HG03060 (cell line): ENCODE results near the gene NTSR1.

ENCODE experiments used
- ATAC-seq: cut with Tn5 transposase; IDR thresholded peaks from one replicate; pipeline ENCODE4 v1.9.1; 2021; ENCODE audit warnings: low read depth, moderate number of reproducible peaks; ENCODE audit not compliant: unreplicated experiment

Gene NTSR1

DNA sequence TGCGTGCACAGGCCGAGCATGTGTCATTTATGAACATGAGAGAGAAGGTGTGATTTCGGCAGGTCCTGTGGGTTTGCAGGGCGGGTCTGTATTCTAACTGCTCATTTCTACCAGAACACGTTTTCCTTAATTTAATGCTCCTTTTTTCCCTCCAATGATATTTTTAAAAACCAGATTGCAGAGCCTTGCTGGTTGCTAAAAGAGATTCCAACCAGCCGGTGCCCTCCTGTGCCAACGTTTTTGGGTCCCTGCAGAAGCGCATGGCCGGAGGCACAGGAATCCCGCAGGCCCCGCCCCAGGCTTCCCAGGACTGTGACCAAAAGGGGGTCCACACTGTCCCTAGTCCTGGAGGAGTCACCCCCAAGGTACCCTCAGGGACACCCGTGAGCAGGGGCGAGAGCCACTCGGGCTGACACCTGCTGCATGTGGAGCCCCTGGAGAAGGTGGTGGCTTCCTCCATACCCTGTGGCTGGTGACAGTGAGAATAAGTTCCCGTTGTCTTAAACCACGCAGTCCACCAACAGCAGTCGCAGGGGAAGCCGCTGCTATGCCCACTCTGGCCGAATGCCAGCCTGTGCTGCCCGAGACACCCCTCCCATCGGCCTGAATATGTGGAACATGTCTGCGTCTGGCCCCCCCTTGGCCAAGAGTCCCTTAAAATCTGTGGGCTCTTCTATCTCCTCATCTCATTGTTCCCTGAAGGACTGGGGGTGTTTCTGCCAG lies 15.7 kb upstream of the NTSR1 start:
- no peak for ATAC-seq

- ATAC-seq = no peak
These were observed 15.1 kb upstream of the NTSR1 start for GRCh38 chr20:62693524-62693922.

GRCh38 chr20:62694106-62694505 lies 14.5 kb upstream of the NTSR1 start:
- ATAC-seq = no peak

DNA sequence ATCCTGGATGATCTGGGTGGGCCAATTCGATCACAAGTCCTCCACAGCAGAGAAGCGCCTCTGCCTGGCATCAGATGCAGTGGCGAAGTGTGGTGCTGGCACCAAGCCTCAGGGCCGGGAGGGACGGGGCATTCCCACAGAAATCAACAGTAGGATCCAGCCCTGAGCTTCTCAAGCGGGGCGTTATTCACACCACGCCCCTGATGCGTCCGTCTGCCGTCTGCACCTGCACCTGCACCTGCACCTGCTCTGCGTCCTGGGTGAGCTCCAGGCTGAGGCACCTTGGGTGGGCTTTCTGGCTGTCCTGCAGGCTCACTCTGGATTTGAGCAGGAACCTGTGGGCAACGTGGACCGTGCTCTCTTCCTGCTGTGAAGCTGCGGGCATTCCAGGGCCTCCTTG lies 13.8 kb upstream of the NTSR1 start:
- ATAC-seq = no peak

- ATAC-seq = no peak
These were observed 12.9 kb upstream of the NTSR1 start for GRCh38 chr20:62695448-62696414.

GRCh38 chr20:62696434-62696957 lies 12.1 kb upstream of the NTSR1 start:
- ATAC-seq = no peak

- no peak for ATAC-seq
These were observed 11.6 kb upstream of the NTSR1 start for GRCh38 chr20:62696989-62697388.

- no peak for ATAC-seq
These were observed 11.1 kb upstream of the NTSR1 start for GRCh38 chr20:62697468-62697912.

- ATAC-seq = no peak
These were observed 10.4 kb upstream of the NTSR1 start for GRCh38 chr20:62698231-62698630.

- ATAC-seq = no peak
These were observed 9.3 kb upstream of the NTSR1 start for GRCh38 chr20:62699296-62699695.

DNA sequence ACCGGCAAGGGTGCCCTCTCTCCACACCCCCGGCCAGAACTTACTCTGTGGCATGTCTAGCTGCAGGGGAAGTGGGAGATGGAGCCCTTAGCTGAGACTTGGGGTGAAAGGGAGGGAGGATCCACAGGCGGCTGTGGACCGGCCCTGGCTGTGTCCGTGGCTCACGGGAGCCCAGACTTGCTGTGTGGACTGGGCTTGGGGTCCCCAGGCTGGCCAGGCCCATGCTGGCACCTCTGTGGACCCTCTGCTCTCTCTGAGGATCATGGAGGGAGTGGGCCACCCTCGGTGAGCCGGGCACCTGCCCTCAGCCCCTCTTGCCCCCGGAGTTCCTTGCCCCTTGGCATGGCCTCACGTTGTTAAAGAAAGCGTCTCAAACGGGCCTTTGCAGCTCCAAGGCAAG lies 8.9 kb upstream of the NTSR1 start:
- ATAC-seq = no peak

DNA sequence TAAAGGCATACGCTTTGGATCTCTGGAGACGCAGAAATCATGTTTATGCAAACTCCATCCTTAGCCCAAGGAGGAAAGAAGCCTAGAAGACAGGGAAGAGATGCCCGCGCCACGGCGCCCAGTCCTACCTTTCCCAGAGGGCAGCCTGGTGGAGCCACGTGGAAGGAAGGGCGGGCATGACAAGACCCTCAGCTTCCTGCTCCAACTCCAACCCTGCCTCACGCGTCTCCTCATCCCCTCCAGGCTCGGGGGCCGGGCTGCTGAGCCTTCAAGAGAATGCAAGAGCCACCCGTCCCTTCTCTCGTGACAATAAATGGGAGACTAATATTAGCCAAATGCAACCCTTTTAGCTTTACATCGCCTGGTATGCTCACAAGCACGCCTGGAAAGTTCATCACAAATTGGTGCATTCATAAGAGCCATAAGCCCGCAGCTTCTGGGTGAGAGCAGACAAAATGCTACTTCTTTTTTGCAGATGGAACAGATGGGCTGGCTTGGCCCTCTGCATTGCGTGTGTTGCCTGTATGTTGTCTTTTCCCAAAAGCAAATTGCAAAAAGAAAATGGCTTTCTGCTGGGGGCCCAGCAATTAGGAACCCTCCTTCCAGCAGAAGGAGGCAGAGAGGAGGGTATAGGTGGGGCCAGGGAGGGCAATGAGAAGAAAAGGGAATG lies 8.2 kb upstream of the NTSR1 start:
- no peak for ATAC-seq

GRCh38 chr20:62701161-62702012 lies 7.2 kb upstream of the NTSR1 start:
- no peak for ATAC-seq

DNA sequence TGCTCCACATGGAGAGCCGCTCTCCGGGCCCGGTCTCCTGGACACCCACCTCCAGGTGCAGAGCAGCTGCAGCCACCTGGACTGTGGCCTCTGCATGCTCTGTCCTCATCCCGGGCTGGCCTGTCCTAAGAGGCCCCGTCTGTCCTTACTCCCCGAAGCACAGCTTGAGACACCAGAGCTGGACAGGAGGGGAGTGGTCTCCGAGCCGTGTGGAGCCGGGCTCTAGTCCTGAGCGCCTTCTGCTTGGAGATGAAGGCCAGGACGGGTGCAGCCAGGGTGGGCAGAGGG lies 6.7 kb upstream of the NTSR1 start:
- ATAC-seq = no peak

GRCh38 chr20:62702895-62703852 lies 5.5 kb upstream of the NTSR1 start:
- ATAC-seq = no peak

DNA sequence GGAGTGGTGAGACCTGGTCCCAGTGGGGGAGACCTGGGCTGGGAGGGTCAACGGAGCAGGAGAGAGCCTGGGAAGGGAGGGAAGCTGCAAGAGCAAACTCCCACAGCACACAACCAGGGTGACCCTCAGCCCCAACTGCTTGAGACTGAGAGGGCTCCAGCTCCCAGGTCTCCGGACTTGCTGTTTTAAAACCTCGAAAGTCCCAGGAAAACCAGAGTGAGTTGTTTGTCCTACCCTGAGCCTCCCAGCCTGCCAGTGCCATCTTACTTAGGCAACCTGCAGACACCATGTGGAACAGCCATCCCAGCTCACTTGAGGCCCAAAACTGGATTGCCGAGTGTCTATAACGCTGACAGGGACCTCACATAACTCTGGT lies 4.8 kb upstream of the NTSR1 start:
- no peak for ATAC-seq

DNA sequence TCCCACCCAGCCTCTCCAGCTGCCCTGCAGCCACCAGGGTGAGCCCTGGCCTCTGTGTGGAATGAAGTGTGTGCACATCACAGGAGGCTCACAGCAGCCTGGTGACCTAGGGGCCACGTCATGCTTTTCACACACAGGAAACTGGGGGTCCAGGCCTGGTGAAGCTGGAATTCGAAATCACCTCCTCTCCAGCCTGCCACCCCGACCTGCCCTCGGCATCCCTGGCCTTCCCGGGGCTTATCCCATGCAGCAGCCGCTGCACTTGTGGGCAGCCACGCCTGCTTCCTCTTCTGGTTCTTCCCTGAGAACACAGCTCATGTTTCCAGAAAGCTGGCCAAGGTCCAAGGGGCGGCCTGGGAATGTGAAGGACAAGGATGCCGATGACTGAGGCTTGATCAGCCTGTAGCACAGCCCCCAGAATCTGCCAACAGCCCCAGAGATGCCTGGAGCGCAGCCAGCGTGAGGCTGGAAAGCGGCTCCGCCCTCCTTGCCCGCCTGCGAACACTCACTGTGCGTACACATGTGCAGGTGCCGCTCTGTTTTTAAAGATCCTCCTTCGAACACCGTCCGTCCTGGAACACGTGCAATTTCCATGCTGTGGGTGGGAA lies 4.2 kb upstream of the NTSR1 start:
- ATAC-seq = no peak

- no peak for ATAC-seq
These were observed 3.0 kb upstream of the NTSR1 start for GRCh38 chr20:62705627-62706026.

DNA sequence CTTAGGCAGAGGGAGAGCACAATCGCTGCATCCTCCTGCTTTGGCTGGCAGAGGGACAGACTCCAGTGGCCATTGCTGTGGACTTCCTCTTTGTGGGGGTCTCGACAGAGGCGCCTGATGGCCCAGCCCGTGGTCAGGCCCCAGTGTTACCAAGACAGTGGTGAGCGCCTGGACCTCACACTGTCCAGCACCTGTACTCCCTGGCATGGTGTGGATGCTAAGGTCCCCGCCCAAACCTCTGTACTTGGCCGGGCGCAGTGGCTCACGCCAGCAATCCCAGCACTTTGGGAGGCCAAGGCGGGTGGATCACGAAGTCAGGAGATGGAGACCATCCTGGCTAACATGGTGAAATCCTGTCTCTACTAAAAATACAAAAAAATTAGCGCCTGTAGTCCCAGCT lies 2.3 kb upstream of the NTSR1 start:
- ATAC-seq = no peak
